T follicular helper cell (primary cell): ENCODE data around the gene MTHFSD.

Experiments used
- DNase-seq: peaks from one replicate; pipeline ENCODE4 v3.0.0-alpha.2; 2020; ENCODE audit warnings: low read depth

The MTHFSD gene

DNA sequence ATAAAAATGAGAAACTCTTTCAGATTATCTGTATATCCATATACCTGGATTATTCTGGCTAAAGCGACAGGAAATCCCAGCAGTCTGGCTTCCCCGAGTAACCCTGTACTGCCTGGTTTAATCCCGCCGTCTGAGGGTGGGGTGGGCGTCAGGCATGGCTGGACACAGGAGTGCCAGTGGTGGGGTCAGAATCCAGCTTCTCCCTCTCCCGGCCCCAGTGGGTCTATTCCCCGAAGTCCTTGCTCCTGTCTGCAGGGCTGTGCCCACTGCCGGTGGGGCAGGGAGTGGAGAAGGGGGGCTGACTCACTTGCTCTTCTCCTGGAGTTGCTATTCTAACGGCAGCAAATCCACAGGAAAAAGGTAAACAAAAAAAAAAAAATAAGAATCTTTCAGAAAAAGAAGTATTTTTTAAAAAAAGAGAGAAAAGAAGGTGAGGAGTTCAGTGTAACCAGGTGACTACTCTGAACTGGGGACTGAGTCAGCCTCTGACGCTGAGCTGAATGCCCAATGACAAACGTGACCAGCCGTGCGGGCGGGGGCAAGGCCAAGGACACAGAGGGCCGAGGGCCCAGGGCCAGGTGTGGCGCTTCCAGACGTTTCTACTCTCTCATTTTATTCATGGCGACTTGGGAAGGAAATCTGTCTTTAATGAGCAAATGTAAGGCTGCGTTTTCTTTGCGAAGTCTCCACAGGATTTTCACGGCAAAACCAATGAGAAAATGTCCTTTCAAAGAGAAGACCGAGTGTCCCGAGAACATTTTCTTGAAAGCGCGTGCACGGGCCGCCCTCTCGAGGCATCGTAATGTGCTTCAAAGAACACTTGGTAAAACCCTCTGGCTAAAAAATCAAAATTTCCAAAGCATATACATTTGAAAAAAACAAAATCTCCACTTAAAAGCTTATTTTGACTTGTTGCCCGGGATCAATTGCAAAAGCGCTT, 24.5 kb downstream of the MTHFSD start:
- DNase-seq = no peak

DNA sequence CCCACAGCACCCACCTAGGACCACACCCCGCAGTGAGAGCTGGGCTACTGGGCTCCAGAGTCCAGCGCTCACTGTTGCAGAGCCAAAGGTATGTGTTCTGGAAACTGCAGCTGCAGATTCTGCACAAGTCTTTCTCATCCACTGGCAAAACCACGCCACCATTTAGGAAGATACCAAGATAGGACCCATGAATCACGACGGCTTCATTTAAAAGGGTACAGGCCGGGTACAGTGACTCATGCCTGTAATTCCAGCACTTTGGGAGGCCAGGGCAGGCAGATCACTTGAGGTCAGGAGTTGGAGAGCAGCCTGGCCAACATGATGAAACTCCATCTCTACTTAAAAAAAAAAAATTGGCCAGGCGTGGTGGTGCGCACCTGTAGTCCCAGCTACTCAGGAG, 25.9 kb downstream of the MTHFSD start:
- no peak for DNase-seq

DNA sequence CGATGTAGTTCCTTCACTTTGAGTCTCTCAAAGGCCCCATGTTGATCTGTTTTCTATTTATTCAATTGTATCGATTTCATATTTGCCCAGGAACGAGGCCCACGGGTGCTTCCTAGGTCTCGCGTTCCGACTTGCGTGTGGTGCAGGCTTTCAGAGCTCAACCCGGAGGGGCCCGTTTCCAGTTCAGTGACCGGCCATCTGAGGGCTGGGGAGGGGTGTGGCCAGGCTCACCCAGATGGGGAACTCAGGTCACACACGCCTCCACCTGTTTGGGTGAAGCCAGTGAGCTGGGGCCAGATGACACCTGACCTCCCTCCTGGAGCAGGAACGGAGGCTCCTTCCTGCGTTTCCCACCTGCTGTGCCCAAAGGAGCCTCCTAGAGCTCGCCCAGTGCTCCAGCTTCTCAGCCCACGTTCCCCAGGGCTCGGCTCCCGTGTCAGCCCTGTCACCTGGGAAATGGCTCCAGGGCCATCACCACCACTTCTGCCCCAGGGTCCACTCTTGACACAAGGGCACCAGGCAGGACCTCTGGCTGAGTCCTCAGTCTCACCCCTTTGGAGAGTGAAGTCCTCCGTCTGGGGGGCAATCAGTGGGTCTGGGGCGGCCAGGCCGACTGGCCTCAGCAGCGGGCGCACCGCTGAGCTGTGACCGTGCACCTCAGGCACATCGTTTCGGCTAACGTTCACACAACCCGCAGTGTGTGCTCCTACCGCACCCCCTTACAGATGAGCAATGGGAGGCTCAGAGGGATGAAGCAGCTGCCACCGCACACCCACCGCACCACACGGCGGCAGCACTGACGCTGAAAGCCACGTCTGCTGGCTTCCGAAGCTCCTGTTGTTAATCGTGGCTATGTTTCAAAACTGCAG, 26.7 kb downstream of the MTHFSD start:
- DNase-seq = no peak

DNA sequence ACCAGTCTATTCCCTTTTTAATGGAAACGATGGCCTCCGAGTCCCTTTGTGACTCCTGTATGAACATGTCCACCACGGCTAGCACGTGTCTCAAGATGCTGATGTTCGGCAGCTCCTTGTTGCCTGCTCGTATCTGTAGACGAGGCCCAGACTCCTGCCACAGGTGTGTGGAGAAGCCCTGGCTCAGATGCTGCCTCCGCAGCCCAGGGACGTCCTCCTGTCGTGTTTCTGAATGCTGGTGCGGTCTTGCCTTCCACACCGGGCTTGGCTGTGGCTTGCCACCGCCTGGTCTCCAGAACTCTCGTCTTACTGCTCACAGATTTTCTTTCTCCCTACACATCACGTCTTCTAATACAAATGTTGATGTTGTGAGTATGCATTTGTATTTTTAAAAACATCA, 27.7 kb downstream of the MTHFSD start:
- DNase-seq = no peak

- DNase-seq = no peak
Measured at GRCh38 chr16:86525696-86526095, 29.3 kb downstream of the MTHFSD start.

- DNase-seq = no peak
Measured at GRCh38 chr16:86524029-86524428, 31.0 kb downstream of the MTHFSD start.

DNA sequence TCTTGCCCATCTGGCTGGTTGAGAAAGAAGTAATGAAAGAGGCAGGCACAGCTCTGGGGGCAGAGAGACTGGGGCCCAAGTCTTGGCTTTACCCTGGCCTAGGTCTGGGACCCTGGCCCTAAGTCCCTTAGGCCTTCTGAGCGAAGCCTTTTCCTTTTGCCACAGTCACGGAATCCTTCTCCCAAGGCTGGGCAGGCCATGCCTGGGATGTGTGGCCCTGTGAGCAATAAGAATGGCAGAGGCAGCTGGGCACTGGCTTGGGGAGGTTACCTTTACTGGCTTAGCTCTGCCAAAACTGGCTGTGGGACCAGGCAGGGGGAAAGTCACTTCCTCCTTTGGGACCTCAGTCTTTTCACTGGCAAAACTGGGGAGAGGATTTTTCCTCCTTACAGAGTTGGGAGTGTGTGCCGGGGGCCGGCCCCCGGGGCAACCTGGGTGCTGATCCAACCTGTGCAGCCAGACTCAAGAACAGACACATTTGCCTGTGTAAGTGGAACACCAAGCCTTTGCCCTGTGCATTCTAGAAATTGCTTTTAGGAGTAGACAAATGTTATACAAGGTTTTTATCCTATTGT, 31.8 kb downstream of the MTHFSD start:
- DNase-seq = no peak

GRCh38 chr16:86522634-86523033, 32.4 kb downstream of the MTHFSD start:
- DNase-seq = no peak

DNA sequence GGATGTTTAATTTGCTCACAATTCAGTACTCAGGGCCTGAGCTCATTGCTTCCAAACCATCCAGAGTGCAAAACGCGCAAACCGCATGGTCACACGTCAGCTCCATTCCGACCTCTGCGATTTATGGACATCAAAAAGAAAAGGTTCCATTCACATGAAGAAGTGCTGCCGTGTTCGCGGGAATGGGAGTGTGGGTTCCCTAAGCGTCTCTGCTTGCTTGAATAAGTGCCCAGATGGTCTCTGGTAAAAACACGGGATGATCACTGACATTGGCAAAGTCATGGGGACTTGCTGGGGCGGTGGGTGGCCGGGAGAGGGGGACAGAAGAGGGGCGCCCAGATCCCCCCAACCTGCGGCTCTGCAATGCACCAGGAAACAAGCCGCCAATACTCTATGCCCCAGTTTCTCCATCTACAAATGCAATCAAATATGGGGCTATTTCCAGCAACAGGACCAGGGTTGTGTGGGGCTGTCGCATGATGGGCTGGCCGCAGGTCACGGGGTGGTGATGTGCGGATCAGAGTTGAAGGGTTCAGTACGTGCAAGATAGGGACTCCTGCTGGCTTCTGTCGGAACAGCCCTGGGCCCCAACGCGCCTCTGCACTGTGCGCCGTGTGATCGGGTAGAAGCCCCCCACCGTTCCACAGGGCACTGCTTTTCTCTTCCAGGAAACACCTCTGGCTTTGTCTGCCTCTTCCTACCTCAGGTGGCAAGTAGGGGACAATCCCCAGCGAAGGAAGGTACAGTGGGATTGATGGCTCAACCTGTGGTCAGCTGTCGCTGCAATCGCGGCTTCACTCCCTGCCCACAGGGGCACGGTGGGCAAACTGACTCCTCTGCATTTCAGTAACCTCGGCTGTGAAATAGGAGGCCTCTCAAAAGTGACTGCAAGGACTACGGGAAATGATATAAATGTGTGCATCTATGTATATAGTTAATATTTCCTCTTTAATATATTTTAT, 33.5 kb downstream of the MTHFSD start:
- no peak for DNase-seq

DNA sequence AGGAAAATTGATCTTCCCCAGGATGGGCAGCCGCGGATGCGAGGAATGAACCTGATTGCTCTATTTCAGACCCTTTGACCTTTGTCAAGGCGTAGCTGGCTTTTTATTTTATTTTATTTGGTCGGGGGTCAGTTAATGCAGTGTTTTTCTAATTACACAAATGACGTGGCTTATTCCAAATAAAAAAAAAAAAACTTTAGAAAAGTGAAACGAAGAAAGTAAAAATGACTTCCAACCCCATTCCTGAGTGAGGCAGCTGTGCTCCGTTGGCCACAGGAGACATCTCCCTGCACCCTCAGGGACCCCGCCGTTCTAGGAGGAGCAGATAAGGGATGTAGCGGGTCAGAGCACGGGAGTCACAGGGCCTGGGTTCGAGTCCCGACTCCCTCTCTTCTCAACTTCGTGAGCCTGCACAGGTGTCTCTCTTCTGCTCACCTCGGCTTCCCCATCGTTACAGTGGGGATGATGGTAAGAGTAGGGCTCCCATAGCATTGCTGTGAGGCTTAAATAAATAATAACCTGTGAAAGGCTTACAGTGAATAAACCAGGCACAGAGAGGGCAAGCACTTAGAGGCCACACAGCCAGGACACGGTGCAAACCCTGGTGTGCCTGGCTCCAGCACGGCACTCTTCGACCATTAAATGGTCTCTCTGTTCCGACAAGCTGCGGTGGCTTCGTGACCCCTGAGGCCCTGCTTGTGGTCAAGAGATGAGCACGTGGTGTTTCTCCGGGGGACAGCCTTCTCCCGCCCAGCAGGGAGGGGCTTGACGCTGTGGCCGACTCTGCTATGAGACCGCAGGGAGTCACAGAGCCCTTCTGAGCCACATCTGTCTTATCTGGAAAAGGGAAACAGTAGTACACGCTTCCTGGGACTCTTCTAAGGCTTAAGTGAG, 34.5 kb downstream of the MTHFSD start:
- DNase-seq = no peak

DNA sequence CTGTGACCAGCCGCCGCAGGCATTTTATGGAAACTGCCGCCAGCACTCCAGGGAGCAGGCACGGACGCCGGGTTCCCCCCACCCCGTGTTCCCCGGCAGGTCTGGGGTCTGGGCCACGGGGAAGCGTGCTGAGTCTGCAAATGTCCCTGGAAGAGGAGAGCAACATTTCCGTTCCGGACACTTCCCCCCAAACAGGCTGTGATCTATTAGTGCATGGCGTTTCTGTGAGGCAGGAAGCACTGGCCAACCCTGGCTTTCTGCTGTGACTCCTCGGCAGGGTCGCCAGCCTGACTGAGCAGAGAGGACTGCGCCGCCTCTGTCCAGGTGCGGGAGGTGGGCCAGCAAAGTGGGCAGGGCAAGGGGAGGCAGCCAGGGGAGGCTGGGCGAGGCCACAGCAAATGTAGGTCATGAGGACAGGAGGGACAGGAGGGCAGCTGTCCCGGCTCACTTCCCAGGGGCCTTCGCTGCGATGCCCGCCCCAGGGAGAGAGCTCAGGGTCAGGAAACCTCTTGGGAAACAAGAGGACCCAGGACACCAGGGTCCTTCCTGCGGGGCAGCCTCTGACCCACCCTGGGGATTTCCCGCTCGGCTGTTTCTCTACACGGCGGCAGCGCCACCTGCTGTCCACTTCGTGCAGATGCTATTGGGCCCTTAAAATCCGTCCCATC, 35.3 kb downstream of the MTHFSD start:
- peak; percentile 30 for DNase-seq

- DNase-seq = no peak
Measured at GRCh38 chr16:86519007-86519648, 35.9 kb downstream of the MTHFSD start.

- no peak for DNase-seq
Measured at GRCh38 chr16:86517652-86518258, 37.3 kb downstream of the MTHFSD start.

DNA sequence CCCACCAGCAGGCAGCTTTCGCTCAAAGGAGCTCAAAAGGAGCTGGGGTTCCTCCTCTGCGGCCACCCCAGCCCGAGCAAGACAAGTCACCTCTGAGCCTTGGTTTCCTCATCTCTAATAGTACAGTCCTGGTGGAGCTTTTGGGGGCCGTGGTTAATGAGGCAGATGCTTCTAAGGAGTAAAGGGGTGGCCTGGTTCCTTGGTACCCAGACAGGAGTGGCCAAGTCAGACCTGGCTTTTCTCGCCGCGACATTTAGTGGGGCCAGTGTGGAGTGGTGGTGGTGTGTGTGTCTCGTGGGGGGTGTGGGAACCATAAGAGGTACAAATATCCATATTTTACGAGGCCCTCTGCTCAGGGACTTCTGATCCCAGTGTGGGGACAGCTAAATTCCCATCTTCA, 38.0 kb downstream of the MTHFSD start:
- DNase-seq = no peak

- DNase-seq = no peak
Measured at GRCh38 chr16:86516623-86517003, 38.4 kb downstream of the MTHFSD start.

GRCh38 chr16:86515777-86516622, 39.0 kb downstream of the MTHFSD start:
- no peak for DNase-seq

DNA sequence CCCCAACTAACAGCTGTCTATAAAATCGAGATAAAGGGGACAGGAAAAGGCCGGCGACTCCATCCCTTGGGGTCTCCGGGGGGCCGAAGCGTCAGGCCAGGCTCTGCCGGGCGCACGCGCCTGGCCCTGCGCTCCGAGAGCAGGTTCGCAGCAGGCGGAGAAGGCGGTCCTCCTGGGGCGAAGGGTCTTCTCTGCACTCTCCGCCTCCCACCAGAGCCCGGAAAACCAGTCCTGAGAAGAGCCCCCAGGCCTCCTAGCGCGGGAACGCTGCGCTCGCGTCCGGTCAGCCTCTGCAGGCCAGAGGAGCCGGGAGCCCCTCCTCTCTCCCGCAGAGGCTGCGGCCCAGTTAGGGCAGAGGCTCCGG, 39.6 kb downstream of the MTHFSD start:
- no peak for DNase-seq
